Measurements from ENCODE around the gene PRDM4. TPM values are rescaled to one million over a fixed set of nuclear protein-coding genes. Genes with fewer than 3 reads are reported as not detected.
"Not testable (repeated sequence)": the region's sequence is repeated elsewhere in the genome, so short reads cannot be mapped to it uniquely, and the experiment has no call there.

Gene PRDM4
- total and polyA plus RNA-seq, 3 donors from 2014 or later, result 31.1 to 36.9 (median 35.6) TPM

- no peak for TF ChIP-seq CTCF (IDR thresholded peaks at IDR 0.05)
- TF ChIP-seq POLR2A (IDR thresholded peaks at IDR 0.05), result no peak
- no peak overlapping the region for H3K27ac ChIP-seq
- intact Hi-C loops (cut with DNase I; ENCODE audit: low total_unique reads), result no loop called here
- no peaks in the 10 kb centered on the region for H3K9me3 ChIP-seq
- DNase-seq, result no peak
- no peak overlapping the region for H3K4me3 ChIP-seq
- H3K36me3 ChIP-seq (ENCODE audit: low read depth, missing control alignments), result no peaks in the 10 kb centered on the region
- no peaks in the 10 kb centered on the region for H3K27me3 ChIP-seq
- no peaks in the 10 kb centered on the region for H3K4me1 ChIP-seq
- 82 to 92% methylated on average over 3 of the region's 3 CpGs for WGBS, 2 donors
These were observed 28.6 kb downstream of the PRDM4 start for GRCh38 chr12:107732365-107732764.

DNA sequence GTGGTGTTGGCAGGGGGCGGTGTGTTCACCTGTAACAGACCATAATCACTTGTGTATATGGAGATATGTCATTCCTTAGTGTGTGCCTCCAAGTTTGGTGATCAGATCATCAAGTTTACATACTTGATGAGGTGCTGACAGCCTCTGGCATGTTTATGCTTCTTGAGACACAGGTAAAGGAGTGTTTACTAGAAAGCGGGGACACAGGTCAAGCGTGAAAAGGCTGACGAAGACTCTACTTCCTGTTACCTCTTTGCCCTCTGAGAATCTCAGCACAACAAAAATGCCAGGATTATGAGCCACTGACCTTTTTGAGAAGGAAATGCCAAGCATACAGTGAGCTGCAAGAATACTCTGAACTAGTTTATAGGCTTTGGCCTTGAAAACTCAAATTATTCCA lies 29.6 kb downstream of the PRDM4 start:
- Histone ChIP-seq H3K27ac (no peak overlapping the region), H3K9me3 (no peaks in the 10 kb centered on the region), H3K36me3 (ENCODE audit: low read depth, missing control alignments) (no peaks in the 10 kb centered on the region), H3K4me3 (no peak overlapping the region), H3K27me3 (no peaks in the 10 kb centered on the region), H3K4me1 (no peaks in the 10 kb centered on the region)
- no peak for TF ChIP-seq POLR2A (IDR thresholded peaks at IDR 0.05)
- no peak for TF ChIP-seq CTCF (IDR thresholded peaks at IDR 0.05)
- 93 to 98% methylated on average over 4 of the region's 4 CpGs for WGBS, 2 donors
- DNase-seq, result no peak
- intact Hi-C loops (cut with DNase I; ENCODE audit: low total_unique reads), result no loop called here

GRCh38 chr12:107730618-107731341 lies 30.2 kb downstream of the PRDM4 start:
- TF ChIP-seq POLR2A (IDR thresholded peaks at IDR 0.05) (no peak), CTCF (IDR thresholded peaks at IDR 0.05) (no peak)
- Histone ChIP-seq H3K4me3 (no peak overlapping the region), H3K9me3 (no peaks in the 10 kb centered on the region), H3K27ac (no peak overlapping the region), H3K4me1 (no peaks in the 10 kb centered on the region), H3K36me3 (ENCODE audit: low read depth, missing control alignments) (no peaks in the 10 kb centered on the region), H3K27me3 (no peaks in the 10 kb centered on the region)
- WGBS, 2 donors, result 79 to 84% methylated on average over 4 of the region's 4 CpGs
- intact Hi-C loops (cut with DNase I; ENCODE audit: low total_unique reads), result no loop called here
- no peak for DNase-seq

- intact Hi-C loops (cut with DNase I; ENCODE audit: low total_unique reads); H3K27me3 ChIP-seq; H3K27ac ChIP-seq; H3K9me3 ChIP-seq; H3K36me3 ChIP-seq (ENCODE audit: low read depth, missing control alignments); DNase-seq; H3K4me3 ChIP-seq; H3K4me1 ChIP-seq: not testable (repeated sequence)
- WGBS, 2 donors, result no CpG with 5 or more reads among the region's 1 CpG
These were observed 33.2 kb downstream of the PRDM4 start for GRCh38 chr12:107727742-107728141.

- DNase-seq; H3K27ac ChIP-seq; H3K4me1 ChIP-seq; intact Hi-C loops (cut with DNase I; ENCODE audit: low total_unique reads); H3K36me3 ChIP-seq (ENCODE audit: low read depth, missing control alignments); H3K4me3 ChIP-seq; H3K9me3 ChIP-seq; H3K27me3 ChIP-seq: not testable (repeated sequence)
- WGBS, 2 donors, result 59 to 77% methylated on average over 1 of the region's 1 CpG
These were observed 33.6 kb downstream of the PRDM4 start for GRCh38 chr12:107727327-107727726.

- Histone ChIP-seq H3K4me1 (no peaks in the 10 kb centered on the region), H3K27ac (no peak overlapping the region), H3K36me3 (ENCODE audit: low read depth, missing control alignments) (no peaks in the 10 kb centered on the region), H3K27me3 (no peaks in the 10 kb centered on the region), H3K4me3 (no peak overlapping the region), H3K9me3 (no peaks in the 10 kb centered on the region)
- no peak for DNase-seq
- no peak for TF ChIP-seq CTCF (IDR thresholded peaks at IDR 0.05)
- WGBS, 2 donors, result 83 to 94% methylated on average over 1 of the region's 1 CpG
- intact Hi-C loops (cut with DNase I; ENCODE audit: low total_unique reads), result no loop called here
These were observed 42.3 kb downstream of the PRDM4 start for GRCh38 chr12:107718606-107719005.

Data from testis (tissue), 3 donors.